Endothelial cell of umbilical vein (primary cell): ENCODE results near the gene TEC. TPM values are rescaled to one million over a fixed set of nuclear protein-coding genes. Genes with fewer than 3 reads are reported as not detected.

ENCODE experiments used
- BruUV-seq: library from RNA; stranded (reverse); fragments of 400-500 nt; replicated peaks from 2 replicates; lab custom pipeline; 2021; lab: Mats Ljungman, UMichigan
- CTCF ChIA-PET: fragments of 300-600, 350-600 bp; sonication (Branson Sonifier 250); formaldehyde crosslinking; loops from one replicate; lab custom pipeline; 2021; ENCODE audit warnings: antibody characterized with exemption, inconsistent platforms; lab: Charles Lee
- POLR2A ChIA-PET: fragments of 300-600, 350-600 bp; sonication (Branson Sonifier 250); formaldehyde crosslinking; loops from one replicate; lab custom pipeline; 2021; ENCODE audit warnings: antibody characterized with exemption, inconsistent platforms; lab: Charles Lee
- DNase-seq: peaks from one replicate; pipeline ENCODE4 v3.0.0-alpha.2; 2011; ENCODE audit warnings: low read depth, low spot score
- FAIRE-seq: peaks from 2 replicates; lab custom pipeline; 2011; peaks lifted over from hg19 to GRCh38; lab: Jason Lieb, UNC
- H2AFZ ChIP-seq: 2 replicates; pipeline ENCODE4 v1.6.0; 2012; ENCODE audit warnings: low read depth, low read length, control low read depth, inconsistent platforms
- H3K27ac ChIP-seq: 2 replicates; pipeline ENCODE4 v1.5.1; 2011; ENCODE audit warnings: low read depth, mild to moderate bottlenecking, control low read depth, low read length, moderate library complexity; ENCODE audit not compliant: insufficient read depth
- H3K27me3 ChIP-seq, 2 experiments: 2 replicates each; pipeline versions ENCODE4 v1.6.0 to v1.6.1; 2011; ENCODE audit warnings: low read length in 2 of 2, mixed read lengths in 1 of 2; ENCODE audit not compliant: control insufficient read depth in 2 of 2, insufficient read depth in 2 of 2
- H3K36me3 ChIP-seq, 2 experiments: 2 replicates in 1 of 2; 3 replicates in 1 of 2; pipeline ENCODE4 v1.5.1; 2011; ENCODE audit warnings: low read length in 2 of 2, mild to moderate bottlenecking in 1 of 2, moderate library complexity in 1 of 2; ENCODE audit not compliant: control insufficient read depth in 2 of 2, insufficient read depth in 2 of 2; ENCODE audit errors: extremely low read depth in 1 of 2
- H3K4me1 ChIP-seq: 3 replicates; pipeline ENCODE4 v1.5.1; 2011; ENCODE audit warnings: mild to moderate bottlenecking, low read length; ENCODE audit not compliant: control insufficient read depth, insufficient read depth; ENCODE audit errors: extremely low read depth
- H3K4me2 ChIP-seq: 2 replicates; pipeline ENCODE4 v1.6.1; 2011; ENCODE audit warnings: low read length, control low read depth, mixed read lengths; ENCODE audit not compliant: insufficient read depth
- H3K4me3 ChIP-seq, 3 experiments: fragments of 200-600 bp in 1 of 3; sonication (generic), shearing (Covaris generic) in 1 of 3; replicated peaks in 1 of 3; 2 replicates each; pipeline ENCODE4 v1.5.1; 2011 to 2016; ENCODE audit warnings: control low read depth in 3 of 3, low read length in 3 of 3, mild to moderate bottlenecking in 2 of 3, inconsistent platforms in 1 of 3, low read depth in 1 of 3, moderate library complexity in 1 of 3; ENCODE audit not compliant: insufficient read depth in 1 of 3
- H3K79me2 ChIP-seq: 2 replicates; pipeline ENCODE4 v1.6.0; 2012; ENCODE audit warnings: low read length, inconsistent platforms; ENCODE audit not compliant: control insufficient read depth, insufficient read depth
- H3K9ac ChIP-seq: replicated peaks from 2 replicates; pipeline ENCODE3; 2011; ENCODE audit warnings: low read length, control low read depth; ENCODE audit not compliant: insufficient read depth; ENCODE audit errors: extremely low read depth
- H3K9me1 ChIP-seq: replicated peaks from 3 replicates; pipeline ENCODE4 v1.6.0; 2011; ENCODE audit warnings: mild to moderate bottlenecking, low read length; ENCODE audit not compliant: control insufficient read depth, insufficient read depth; ENCODE audit errors: extremely low read depth
- H3K9me3 ChIP-seq: replicated peaks from 2 replicates; pipeline ENCODE4 v1.5.1; 2012; ENCODE audit warnings: low read length, inconsistent platforms; ENCODE audit not compliant: control insufficient read depth, insufficient read depth
- H4K20me1 ChIP-seq: replicated peaks from 2 replicates; pipeline ENCODE3; 2011; ENCODE audit warnings: mild to moderate bottlenecking, low read length; ENCODE audit not compliant: control insufficient read depth, insufficient read depth; ENCODE audit errors: extremely low read depth
- EZH2 ChIP-seq: IDR thresholded peaks from 2 replicates; pipeline ENCODE4 v1.6.1; 2012; ENCODE audit warnings: borderline replicate concordance, low read depth, mild to moderate bottlenecking, moderate library complexity, low read length, inconsistent platforms; ENCODE audit not compliant: severe bottlenecking
- FOS ChIP-seq: IDR thresholded peaks from 2 replicates; pipeline ENCODE4 v1.6.1; 2011; ENCODE audit warnings: mild to moderate bottlenecking, low read length, moderate library complexity, borderline replicate concordance; ENCODE audit not compliant: insufficient read depth
- GATA2 ChIP-seq: IDR thresholded peaks from 2 replicates; pipeline ENCODE4 v1.7.0; 2011; ENCODE audit warnings: low read depth, mild to moderate bottlenecking, moderate library complexity, mixed read lengths, low read length; ENCODE audit not compliant: insufficient read length, insufficient read depth
- JUN ChIP-seq: IDR thresholded peaks from 2 replicates; pipeline ENCODE4 v1.6.1; 2011; ENCODE audit warnings: borderline replicate concordance, low read depth; ENCODE audit not compliant: insufficient read length, insufficient read depth
- MYC ChIP-seq: IDR thresholded peaks from one replicate; pipeline ENCODE4 v1.6.1; 2011; ENCODE audit warnings: mild to moderate bottlenecking, low read depth, low read length
- POLR2A ChIP-seq: IDR thresholded peaks from 2 replicates; pipeline ENCODE4 v1.6.1; 2012; ENCODE audit warnings: low read depth, mild to moderate bottlenecking, control low read depth, low read length
- POLR2AphosphoS5 ChIP-seq: IDR thresholded peaks from 2 replicates; pipeline ENCODE4 v1.6.1; 2012; ENCODE audit warnings: low read depth, mild to moderate bottlenecking, control low read depth, low read length, moderate library complexity; ENCODE audit not compliant: insufficient read depth
- dilution Hi-C: fragments of 300-500 bp; cut with MboI; formaldehyde crosslinking; loops from one replicate; pipeline ENCODE4 v1.15.0; 2019; ENCODE audit warnings: low sequenced_read_pairs; ENCODE audit not compliant: extremely low pct_ligation_motif_present
- intact Hi-C: fragments of 100-400 bp; cut with micrococcal nuclease; formaldehyde crosslinking; loops from one replicate; pipeline ENCODE4 v1.10.0; 2022
- polyA plus RNA-seq, 4 experiments: library from polyadenylated mRNA; depleted of rRNA in 3 of 4; stranded (reverse) in 3 of 4; unstranded in 1 of 4; fragments of >200 nt; gene quantifications; 2 replicates each; pipeline versions ENCODE4 v1.2.1 to v1.2.3, GENCODE V29; 2011 to 2012; ENCODE audit warnings: missing spikeins in 1 of 4
- total RNA-seq: library from RNA; stranded (reverse); gene quantifications from 2 replicates; pipeline ENCODE4 v1.2.3, GENCODE V29; 2021
- TF ChIP-seq, protein P1 (sequence below): IDR thresholded peaks from 2 replicates; pipeline ENCODE4 v1.6.1; 2011; ENCODE audit not compliant: insufficient read depth, insufficient read length
- TF ChIP-seq, protein P2 (sequence below), 2 donors: IDR thresholded peaks; 1 replicate in 1 of 2; 2 replicates in 1 of 2; pipeline ENCODE4 v1.5.1; 2011; ENCODE audit warnings: low read length in 2 of 2, mild to moderate bottlenecking in 2 of 2, moderate library complexity in 2 of 2, control low read depth in 1 of 2, inconsistent platforms in 1 of 2, low read depth in 1 of 2; ENCODE audit not compliant: insufficient read depth in 1 of 2; ENCODE audit errors: extremely low read depth in 1 of 2

Gene TEC
- total and polyA plus RNA-seq, 2 donors (not counting 3 experiments of a cell fraction or from before 2014, with no cell fraction given) = 0.08 to 0.86 TPM

DNA sequence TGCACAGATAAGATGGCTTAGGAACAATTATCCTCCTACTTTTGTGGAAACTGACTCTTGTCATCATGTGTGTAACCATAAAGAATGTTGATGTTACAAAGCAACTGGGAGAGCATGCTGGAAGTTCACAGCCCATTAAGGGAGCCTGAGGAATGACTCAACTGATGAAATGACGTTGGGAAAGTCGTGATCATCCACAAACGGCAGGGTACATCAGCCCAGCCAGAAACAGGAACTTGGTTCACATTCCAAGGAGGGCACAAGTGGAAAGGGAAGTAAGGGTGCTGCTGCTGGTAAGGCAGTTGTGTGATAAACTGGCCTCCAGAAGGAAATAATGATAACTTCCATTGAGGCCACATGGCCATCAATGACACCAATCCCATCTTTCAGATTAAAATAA is 6.7 kb downstream of the TEC start:
- Histone ChIP-seq H3K9ac (no peak overlapping the region), H3K4me3 (no peak overlapping the region), H3K79me2 (no peaks in the 10 kb centered on the region), H3K4me1 (no peaks in the 10 kb centered on the region), H3K27ac (no peak overlapping the region), H3K36me3 (no peaks in the 10 kb centered on the region), H2AFZ (no peak overlapping the region), H3K27me3 (peaks cover 0 to 3% of the 10 kb centered on the region in 2 experiments), H3K9me1 (no peaks in the 10 kb centered on the region), H3K4me2 (no peak overlapping the region), H4K20me1 (no peaks in the 10 kb centered on the region), H3K9me3 (no peaks in the 10 kb centered on the region)
- ChIA-PET POLR2A (no interaction called here), CTCF (interaction anchor here (1.2 kb wide), 1 partner anchor 27 kb away, joined by 5 read pairs; no protein-coding TSS in a partner anchor)
- dilution Hi-C loops (no loop called here), intact Hi-C loops (no loop called here)
- DNase-seq (no peak), FAIRE-seq (no peak)
- BruUV-seq = no TSS peak
- no peak for TF ChIP-seq MYC
- no peak for TF ChIP-seq JUN
- TF ChIP-seq GATA2 = no peak
- TF ChIP-seq, protein P1, sequence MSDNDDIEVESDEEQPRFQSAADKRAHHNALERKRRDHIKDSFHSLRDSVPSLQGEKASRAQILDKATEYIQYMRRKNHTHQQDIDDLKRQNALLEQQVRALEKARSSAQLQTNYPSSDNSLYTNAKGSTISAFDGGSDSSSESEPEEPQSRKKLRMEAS = no peak
- TF ChIP-seq, protein P2, sequence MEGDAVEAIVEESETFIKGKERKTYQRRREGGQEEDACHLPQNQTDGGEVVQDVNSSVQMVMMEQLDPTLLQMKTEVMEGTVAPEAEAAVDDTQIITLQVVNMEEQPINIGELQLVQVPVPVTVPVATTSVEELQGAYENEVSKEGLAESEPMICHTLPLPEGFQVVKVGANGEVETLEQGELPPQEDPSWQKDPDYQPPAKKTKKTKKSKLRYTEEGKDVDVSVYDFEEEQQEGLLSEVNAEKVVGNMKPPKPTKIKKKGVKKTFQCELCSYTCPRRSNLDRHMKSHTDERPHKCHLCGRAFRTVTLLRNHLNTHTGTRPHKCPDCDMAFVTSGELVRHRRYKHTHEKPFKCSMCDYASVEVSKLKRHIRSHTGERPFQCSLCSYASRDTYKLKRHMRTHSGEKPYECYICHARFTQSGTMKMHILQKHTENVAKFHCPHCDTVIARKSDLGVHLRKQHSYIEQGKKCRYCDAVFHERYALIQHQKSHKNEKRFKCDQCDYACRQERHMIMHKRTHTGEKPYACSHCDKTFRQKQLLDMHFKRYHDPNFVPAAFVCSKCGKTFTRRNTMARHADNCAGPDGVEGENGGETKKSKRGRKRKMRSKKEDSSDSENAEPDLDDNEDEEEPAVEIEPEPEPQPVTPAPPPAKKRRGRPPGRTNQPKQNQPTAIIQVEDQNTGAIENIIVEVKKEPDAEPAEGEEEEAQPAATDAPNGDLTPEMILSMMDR (IDR thresholded peaks at IDR 0.05; ENCODE audit: extremely low read depth in 1 of 2, insufficient read depth in 1 of 2, low read depth in 1 of 2, low read length in 2 of 2) = no peak
- TF ChIP-seq POLR2A = no peak
- TF ChIP-seq EZH2 = no peak
- TF ChIP-seq POLR2AphosphoS5 = no peak
- no peak for TF ChIP-seq FOS
